GM15510 (cell line): Measurements from ENCODE around the gene OR5J2.

Experiments
- POLR2A ChIP-seq: IDR thresholded peaks from 3 replicates; pipeline ENCODE4 v1.6.1; 2011; ENCODE audit warnings: borderline replicate concordance; ENCODE audit not compliant: insufficient read length; ENCODE audit errors: extremely low read depth

The OR5J2 gene

DNA sequence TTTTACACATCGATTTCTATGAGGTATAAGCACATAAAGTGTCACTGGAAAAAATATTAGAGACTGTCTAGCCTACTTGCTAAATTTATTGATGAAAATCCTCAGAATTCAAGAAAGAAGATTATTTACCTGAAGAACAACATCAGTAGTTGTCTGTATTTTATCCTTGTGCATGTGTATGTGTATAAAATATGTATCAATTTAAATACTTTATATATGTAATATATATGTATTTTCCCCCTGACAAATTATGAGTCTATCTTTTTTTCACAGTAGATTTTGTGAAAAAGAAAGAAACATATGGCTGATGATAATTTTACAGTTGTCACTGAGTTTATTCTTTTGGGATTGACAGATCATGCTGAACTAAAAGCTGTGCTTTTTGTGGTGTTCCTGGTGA is at the start of gene OR5J2:
OR5J2 (plus strand) TSS at position 301 of the 400 bp plus-strand sequence; CDS start at position 301, 0 bp downstream.
- no peak for TF ChIP-seq POLR2A

DNA sequence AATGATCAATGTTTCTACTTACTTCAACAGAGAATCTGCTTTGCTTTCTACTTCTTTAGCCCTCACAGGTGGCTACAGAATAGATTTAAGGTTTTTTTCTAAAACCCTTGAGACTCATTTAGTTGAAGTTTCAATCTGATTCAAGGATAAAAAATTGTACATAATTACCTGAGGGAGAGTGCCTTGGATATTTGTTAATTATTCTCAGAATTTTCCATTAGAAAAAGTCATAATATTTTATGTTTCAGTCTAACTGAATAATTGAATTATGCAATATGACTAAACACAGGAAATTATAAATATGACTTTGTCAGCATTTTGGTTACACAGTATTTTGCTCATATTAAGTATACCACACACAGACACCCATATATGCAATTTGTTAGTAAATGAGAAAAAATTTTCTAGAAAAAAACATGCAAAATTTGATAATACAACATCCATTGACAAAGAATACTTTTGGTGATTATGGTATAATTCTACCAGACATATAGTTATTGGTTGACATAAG is 36.2 kb upstream of the OR5J2 start, which contains the start of gene OR8J3:
OR8J3 (minus strand) TSS at position 51 of the 511 bp plus-strand sequence. CDS start 2,483 bp downstream, outside the sequence.
- TF ChIP-seq POLR2A, result no peak

DNA sequence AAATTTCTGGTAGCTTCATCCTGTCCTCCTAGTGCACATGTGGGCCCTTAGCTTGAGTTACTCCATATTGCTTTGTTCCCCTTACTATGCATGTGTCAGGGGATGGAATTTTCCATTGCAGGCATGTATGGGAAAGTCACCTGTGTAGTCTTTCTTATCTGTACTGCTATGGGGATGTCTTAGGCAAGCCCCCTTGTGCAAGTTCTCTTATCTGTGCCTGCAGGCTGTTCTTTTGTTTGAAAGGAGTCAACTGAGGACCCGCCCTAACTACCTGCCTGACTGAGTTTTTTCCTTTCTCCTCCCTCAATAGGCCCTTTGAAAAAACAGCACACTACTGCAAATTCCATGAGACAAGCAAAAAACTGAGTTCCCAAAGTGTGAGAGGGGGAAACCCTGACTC is 25.0 kb upstream of the OR5J2 start:
- TF ChIP-seq POLR2A, result no peak

DNA sequence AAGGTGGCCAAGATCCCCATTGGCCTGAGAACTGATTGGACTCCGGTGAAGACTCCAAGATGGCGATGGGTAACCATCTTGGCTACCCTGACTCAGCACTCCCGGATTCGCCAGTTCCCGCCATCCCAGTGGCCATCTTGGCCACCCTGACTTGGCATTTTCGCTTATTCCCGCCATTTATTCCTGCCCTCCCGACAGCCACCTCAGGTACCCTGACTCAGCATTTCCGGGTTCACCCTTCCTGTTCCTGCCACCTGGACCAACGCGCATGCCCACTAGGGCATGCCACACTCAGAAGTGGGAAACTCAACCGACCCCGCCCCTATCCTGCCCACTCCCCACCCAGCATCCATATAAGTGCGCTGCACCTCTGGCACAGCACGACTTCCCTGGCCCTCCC is 24.1 kb upstream of the OR5J2 start:
- TF ChIP-seq POLR2A, result no peak

DNA sequence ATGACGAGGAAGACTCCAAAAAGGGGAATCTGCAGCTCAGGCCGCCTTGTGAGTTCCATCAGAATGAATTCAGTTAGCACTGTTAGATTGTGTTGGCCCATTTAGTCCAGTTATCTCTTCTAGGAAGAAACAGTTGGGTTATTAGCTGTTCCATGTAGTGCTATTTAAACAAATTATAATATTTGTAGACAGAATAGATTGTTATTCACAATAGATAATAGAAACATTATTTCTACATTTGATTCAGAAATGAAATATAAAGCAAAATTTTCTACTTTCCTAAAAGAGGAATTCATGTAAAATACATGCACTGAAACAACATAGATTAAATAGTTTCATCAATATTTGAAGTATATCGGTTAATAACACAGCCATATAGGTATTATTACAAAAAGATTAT is 16.2 kb upstream of the OR5J2 start, which contains the start of gene OR8K5:
OR8K5 (minus strand) TSS at position 101 of the 400 bp plus-strand sequence; CDS start at position 101, 0 bp downstream.
- TF ChIP-seq POLR2A, result no peak

DNA sequence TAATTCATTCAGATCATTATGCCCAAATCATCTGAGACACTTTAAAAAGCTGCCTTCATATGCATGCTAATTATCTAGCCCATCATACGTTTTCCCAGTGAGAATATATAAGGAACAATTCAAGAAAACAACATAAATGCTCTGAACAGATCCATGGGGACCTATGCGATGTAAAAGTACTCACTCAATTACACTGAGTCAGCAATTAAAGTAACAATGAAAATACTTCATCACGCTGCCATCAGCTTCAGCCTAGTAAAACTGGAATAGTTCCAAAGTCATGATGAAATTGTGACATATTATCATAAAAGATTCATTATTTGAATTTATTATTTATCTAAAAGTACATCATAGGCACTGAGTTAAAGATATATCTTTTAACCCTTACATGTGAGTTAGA is 12.6 kb upstream of the OR5J2 start:
- no peak for TF ChIP-seq POLR2A

DNA sequence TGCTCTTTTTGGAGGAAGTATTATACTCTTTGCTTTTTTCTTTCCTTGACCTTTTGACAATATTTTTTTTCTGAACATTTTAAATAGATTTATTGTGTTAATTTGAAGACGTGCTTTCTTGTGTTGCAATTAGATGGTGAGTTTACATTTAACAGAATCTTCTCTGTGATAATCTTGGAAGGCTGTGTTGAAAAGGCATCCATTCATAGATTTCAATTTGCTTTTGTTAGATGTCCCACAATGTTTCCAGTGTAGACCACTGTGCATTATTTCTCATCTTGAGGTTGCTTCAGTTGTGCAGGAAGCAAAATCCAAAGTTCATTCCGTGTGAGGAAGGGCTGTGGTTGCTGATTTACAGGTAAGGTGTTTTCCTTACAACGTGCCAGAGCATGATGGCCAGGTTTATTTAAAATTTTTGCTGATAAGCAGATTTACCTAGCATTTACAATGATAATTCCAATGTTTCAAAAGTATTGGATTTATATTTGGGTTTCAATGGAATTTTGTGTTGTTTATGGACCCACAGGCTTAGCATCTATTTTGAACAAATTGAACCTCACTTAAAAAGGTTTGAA is 4.1 kb upstream of the OR5J2 start:
- no peak for TF ChIP-seq POLR2A

DNA sequence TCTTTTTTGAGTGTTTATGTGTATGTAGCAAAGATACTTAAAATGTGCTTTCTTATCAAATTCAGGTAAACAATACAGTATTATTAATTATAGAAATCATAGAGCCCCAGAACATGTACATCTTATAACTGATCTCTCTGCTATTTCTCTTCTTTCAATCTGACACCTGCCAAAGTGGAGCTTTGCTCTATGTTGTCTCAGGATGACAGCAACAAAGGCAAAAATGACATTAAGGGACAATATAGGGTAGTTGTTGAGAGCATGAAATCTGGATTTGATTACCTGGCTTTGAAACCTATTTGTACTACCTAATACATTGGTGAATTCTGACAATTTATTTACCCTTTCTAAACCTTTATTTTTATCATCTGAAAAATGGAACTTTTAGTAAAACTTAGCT is 7.0 kb downstream of the OR5J2 start:
- no peak for TF ChIP-seq POLR2A

DNA sequence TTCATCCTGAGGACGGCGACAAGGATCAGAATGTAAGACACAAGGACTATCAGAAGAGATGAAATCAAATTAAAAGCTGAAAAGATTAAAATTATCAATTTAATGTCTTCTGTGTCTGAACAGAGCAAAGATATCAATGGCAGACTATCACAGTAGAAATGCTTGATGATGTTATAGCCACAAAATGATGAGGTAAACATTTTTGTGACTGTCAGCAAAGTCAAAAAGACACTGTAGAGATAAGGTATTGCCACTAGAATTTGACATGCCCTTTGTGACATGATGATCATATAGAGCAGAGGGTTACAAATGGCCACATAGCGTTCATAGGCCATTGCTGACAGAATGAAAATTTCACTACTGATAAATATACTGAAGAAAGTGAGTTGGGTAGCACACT is 12.2 kb downstream of the OR5J2 start:
- no peak for TF ChIP-seq POLR2A

DNA sequence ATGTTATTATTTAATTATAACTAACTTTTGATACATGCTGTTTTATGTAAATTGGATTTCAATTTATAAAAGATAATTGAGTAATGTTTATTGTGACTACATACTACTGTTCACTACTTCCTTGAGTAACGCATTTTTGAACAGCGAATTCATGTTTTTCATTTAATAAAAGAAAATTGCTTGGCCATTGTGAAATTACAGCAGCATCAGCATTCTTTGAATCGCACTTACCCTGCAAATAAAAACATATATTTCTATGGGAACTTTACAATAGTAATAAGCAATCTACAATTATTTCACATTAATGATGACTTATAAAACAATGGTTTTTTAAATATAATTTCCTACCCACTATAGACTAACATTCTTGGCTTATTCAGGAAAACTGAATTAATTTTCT is 20.3 kb downstream of the OR5J2 start:
- no peak for TF ChIP-seq POLR2A

DNA sequence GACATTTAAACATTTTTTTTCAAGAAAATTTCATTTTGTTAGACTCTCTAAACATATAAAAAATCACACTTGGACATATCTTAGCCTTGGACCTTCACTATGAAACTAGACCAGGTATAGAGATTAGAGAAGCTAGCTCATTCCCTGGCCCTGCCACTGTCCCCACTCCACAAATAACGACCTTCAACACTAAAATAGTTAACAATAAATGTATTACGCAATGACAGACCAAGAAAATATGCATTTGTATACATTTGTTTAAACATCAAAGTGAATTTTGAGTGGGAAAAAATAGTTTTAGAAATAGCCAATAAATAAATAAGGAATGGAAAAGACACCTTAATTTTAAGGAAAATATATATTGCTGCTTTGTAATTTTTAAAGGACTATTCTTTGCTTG is 20.9 kb downstream of the OR5J2 start:
- no peak for TF ChIP-seq POLR2A

DNA sequence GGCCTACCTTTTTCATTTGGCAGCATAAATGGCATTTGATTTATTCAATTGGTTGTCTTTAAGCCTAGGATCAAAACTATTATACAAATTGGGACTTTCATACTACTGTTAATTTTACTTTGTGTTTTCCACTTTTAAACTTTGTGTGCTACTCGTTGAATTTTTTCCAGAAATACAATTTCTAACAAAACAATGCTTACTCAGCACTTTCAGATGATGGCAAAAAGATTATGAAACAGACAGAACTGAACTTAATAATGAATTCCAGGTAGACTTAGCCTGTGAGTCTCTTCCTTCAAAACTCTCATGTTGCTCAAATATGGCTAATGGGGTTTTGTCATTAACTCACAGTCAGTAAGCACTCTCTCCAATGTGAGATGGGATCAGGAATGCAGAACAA is 31.4 kb downstream of the OR5J2 start:
- no peak for TF ChIP-seq POLR2A

DNA sequence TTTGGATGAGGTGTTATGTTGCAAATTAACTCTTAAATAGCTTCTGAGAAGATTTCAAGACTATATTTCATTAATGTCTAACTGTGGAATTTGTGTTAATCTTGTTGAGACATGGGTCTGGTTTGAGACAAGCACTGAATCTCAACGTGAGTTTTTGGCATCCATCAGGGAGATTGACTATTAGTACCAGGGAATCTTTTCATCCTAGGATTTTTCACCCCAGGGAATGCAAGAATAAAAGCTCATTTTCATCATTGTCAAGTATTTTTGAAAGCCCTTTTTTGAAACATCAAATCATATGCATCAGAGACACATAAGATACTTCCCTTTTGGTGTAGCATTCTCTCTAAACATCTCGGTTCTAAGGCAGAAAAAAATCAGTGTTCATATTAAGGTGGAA is 38.1 kb downstream of the OR5J2 start:
- no peak for TF ChIP-seq POLR2A
